Endodermal cell (in vitro differentiated cells): Measurements from ENCODE around the gene ARHGAP27. TPM values are rescaled to one million over a fixed set of nuclear protein-coding genes. Genes with fewer than 3 reads are reported as not detected.
"Not testable (repeated sequence)": the region's sequence is repeated elsewhere in the genome, so short reads cannot be mapped to it uniquely, and the experiment has no call there.

ENCODE experiments used
- DNase-seq: peaks from one replicate; pipeline ENCODE4 v3.0.0-alpha.2; 2017
- H3K27ac ChIP-seq: 2 replicates; pipeline ENCODE4 v1.5.1; 2013; ENCODE audit warnings: mild to moderate bottlenecking, low read depth, low read length, moderate library complexity
- H3K27me3 ChIP-seq: 2 replicates; pipeline ENCODE4 v1.6.1; 2013; ENCODE audit warnings: mild to moderate bottlenecking, low read length, moderate library complexity; ENCODE audit not compliant: insufficient read depth, control insufficient read depth, poor library complexity, severe bottlenecking
- H3K36me3 ChIP-seq: 2 replicates; pipeline ENCODE4 v1.7.0; 2013; ENCODE audit warnings: mild to moderate bottlenecking, low read length, moderate library complexity; ENCODE audit not compliant: control insufficient read depth, insufficient read depth
- H3K4me1 ChIP-seq: one replicate; pipeline ENCODE4 v1.7.0; 2013; ENCODE audit warnings: low read length; ENCODE audit not compliant: control insufficient read depth, insufficient read depth
- H3K4me3 ChIP-seq: 2 replicates; pipeline ENCODE4 v1.5.1; 2013; ENCODE audit warnings: mild to moderate bottlenecking, low read length, moderate library complexity
- H3K9ac ChIP-seq: 2 replicates; pipeline ENCODE4 v1.6.1; 2013; ENCODE audit warnings: mild to moderate bottlenecking, low read length, moderate library complexity; ENCODE audit not compliant: poor library complexity, severe bottlenecking; ENCODE audit errors: extremely low read depth
- H3K9me3 ChIP-seq: 2 replicates; pipeline ENCODE4 v1.6.1; 2013; ENCODE audit warnings: mild to moderate bottlenecking, low read length, moderate library complexity; ENCODE audit not compliant: control insufficient read depth
- H3K27ac Mint-ChIP-seq: 2 replicates; pipeline ENCODE4 v1.8.0; 2020; ENCODE audit warnings: mixed read lengths
- H3K27me3 Mint-ChIP-seq: 2 replicates; pipeline ENCODE4 v1.8.0; 2021; ENCODE audit warnings: mild to moderate bottlenecking, mixed read lengths; ENCODE audit not compliant: insufficient read depth
- H3K36me3 Mint-ChIP-seq: 2 replicates; pipeline ENCODE4 v1.8.0; 2020; ENCODE audit warnings: low read depth, mixed read lengths
- H3K4me1 Mint-ChIP-seq: 2 replicates; pipeline ENCODE4 v1.8.0; 2020; ENCODE audit warnings: mixed read lengths
- H3K4me3 Mint-ChIP-seq: 2 replicates; pipeline ENCODE4 v1.8.0; 2020; ENCODE audit warnings: mild to moderate bottlenecking, moderate library complexity, mixed read lengths
- H3K9me3 Mint-ChIP-seq: 2 replicates; pipeline ENCODE4 v1.8.0; 2020; ENCODE audit warnings: mild to moderate bottlenecking, mixed read lengths
- WGBS, 2 experiments: methylation state at CpG; one replicate each; pipeline versions ENCODE4 v1.1.5 to v1.1.7; 2013; ENCODE audit warnings: missing lambda C conversion rate in 2 of 2, mixed read lengths in 1 of 2; ENCODE audit not compliant: insufficient coverage in 1 of 2, insufficient read length in 1 of 2; 5-methylcytosine and 5-hydroxymethylcytosine counted together
- total RNA-seq, 2 donors: library from RNA; stranded (reverse); fragmentation: NEBNext Ultra II Directional in 1 of 2; extraction: Animal tissue kit (Norgen Biotek cat#: 25700) in 1 of 2; gene quantifications; 2 replicates in 1 of 2; 3 replicates in 1 of 2; pipeline ENCODE4 v1.2.1, GENCODE V29; 2021

Gene ARHGAP27
- total RNA-seq, 2 donors from 2014 or later: 16.4 to 20.6 TPM

- not testable (repeated sequence) for H3K27me3 ChIP-seq, H3K9ac ChIP-seq, H3K4me1 ChIP-seq, H3K4me3 ChIP-seq, H3K9me3 Mint-ChIP-seq, H3K4me1 Mint-ChIP-seq, H3K27me3 Mint-ChIP-seq, H3K4me3 Mint-ChIP-seq, H3K9me3 ChIP-seq, H3K27ac ChIP-seq, DNase-seq, H3K36me3 ChIP-seq, H3K27ac Mint-ChIP-seq
- WGBS, 2 experiments: 91 to 100% methylated on average over 1 to 7 of the region's 14 CpGs
- peaks cover 14% of the 10 kb centered on the region for H3K36me3 Mint-ChIP-seq
These were observed 35.9 kb upstream of the ARHGAP27 start for GRCh38 chr17:45468293-45469203.

DNA sequence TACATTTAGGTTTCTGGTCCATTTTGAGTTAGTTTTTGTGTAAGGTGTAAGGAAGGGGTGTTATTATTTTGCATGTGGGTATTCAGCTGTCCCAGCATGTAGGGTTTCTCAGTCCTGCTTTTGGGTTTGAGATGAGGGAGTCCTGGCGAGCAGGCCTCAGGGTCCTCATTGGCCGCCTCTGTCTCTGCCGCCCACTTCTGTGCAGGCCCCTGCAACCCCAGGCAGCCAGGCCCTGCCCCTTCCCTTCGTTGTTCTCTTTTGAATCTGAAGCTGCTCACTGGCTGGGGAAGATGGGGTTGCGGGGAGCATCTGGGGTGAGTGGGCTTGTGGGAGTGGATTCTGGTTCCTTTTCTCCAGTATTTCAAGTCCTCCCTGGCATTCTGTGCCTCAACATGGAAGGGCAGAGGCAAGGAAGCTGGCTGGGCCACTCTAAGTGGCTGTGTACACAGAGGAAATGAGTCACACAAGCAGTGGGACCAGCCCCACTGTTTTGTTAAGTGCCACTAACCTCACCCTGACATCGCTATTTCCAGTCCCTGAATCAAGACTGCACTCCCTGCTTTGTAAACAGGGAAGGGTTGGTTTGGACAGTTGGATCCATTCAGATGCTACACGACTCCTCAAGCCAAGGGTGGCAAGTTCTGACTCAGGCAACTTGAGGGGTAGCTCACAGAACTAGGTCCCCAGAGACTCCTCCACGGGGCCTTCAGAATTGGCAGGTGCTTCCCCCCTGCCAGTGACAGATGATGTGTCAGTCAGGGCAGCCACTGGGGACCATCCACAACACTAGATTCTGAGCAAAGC lies 29.1 kb upstream of the ARHGAP27 start:
- H3K4me3 Mint-ChIP-seq: not testable (repeated sequence)
- H3K36me3 Mint-ChIP-seq: peaks cover 11% of the 10 kb centered on the region

GRCh38 chr17:45460422-45460821 lies 27.8 kb upstream of the ARHGAP27 start:
- H3K4me1 Mint-ChIP-seq, H3K9me3 ChIP-seq, H3K4me3 ChIP-seq, H3K27ac Mint-ChIP-seq, H3K4me1 ChIP-seq, H3K9me3 Mint-ChIP-seq, H3K27ac ChIP-seq, H3K27me3 ChIP-seq, H3K9ac ChIP-seq, DNase-seq, H3K27me3 Mint-ChIP-seq, H3K4me3 Mint-ChIP-seq, H3K36me3 ChIP-seq: not testable (repeated sequence)
- H3K36me3 Mint-ChIP-seq: peaks cover 11% of the 10 kb centered on the region
- WGBS, 2 experiments: 97% methylated on average over 5 of the region's 5 CpGs; no CpG with 5 or more reads in 1 of the 2 experiments

More for the DNA sequence above, 29.1 kb upstream of the ARHGAP27 start:
- DNase-seq, H3K9me3 Mint-ChIP-seq, H3K27me3 ChIP-seq, H3K27me3 Mint-ChIP-seq, H3K27ac ChIP-seq, H3K4me1 Mint-ChIP-seq, H3K9me3 ChIP-seq, H3K4me3 ChIP-seq, H3K27ac Mint-ChIP-seq, H3K4me1 ChIP-seq, H3K36me3 ChIP-seq, H3K9ac ChIP-seq: not testable (repeated sequence)
- WGBS, 2 experiments: 71 to 86% methylated on average over 1 to 4 of the region's 8 CpGs

DNA sequence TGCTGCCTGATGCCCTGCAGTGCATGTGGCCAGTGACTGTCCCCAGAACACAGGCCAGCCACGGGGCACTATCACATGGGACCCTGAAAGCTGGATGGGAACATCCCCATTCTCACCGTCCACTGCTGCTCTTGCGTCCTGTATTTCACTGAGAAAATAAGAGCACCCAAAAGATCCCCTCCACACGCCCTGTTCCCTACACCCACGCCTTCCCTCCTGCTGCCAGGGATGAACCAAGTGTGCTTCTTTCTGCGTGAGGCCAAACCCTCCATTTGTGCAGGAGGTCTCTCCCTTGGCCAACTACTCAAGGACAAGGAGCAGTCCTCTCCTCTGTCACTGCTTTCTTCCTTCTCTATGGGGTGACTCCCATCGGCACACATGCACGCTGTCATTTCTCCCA lies 21.7 kb upstream of the ARHGAP27 start:
- H3K27me3 ChIP-seq, H3K9me3 ChIP-seq, H3K36me3 Mint-ChIP-seq, H3K4me3 Mint-ChIP-seq, H3K4me3 ChIP-seq, H3K9me3 Mint-ChIP-seq, DNase-seq, H3K27me3 Mint-ChIP-seq, H3K4me1 Mint-ChIP-seq, H3K36me3 ChIP-seq, H3K27ac ChIP-seq, H3K4me1 ChIP-seq, H3K9ac ChIP-seq, H3K27ac Mint-ChIP-seq: not testable (repeated sequence)
- 93 to 97% methylated on average over 6 to 7 of the region's 8 CpGs for whole genome bisulfite sequencing, 2 experiments
